HCT116 (cell line): Measurements from ENCODE around the gene PTPRO. TPM values are rescaled to one million over a fixed set of nuclear protein-coding genes. Genes with fewer than 3 reads are reported as not detected.

Experiments
- ATAC-seq: fragments of 200-7000 bp; cut with Tn5 transposase; 2 replicates; pipeline ENCODE4 v1.9.1; 2020; ENCODE audit warnings: mild to moderate bottlenecking, moderate library complexity
- BruUV-seq: library from RNA; stranded (reverse); fragments of 400-500 nt; replicated peaks from 2 replicates; lab custom pipeline; 2021; lab: Mats Ljungman, UMichigan
- CTCF ChIA-PET: fragments of 300-600 bp; sonication (Branson Sonifier 250); formaldehyde crosslinking; loops from one replicate; lab custom pipeline; 2021; ENCODE audit warnings: antibody characterized with exemption; lab: Charles Lee
- POLR2A ChIA-PET: fragments of 300-600, 350-600 bp; sonication (Branson Sonifier 250); formaldehyde crosslinking; loops from one replicate; lab custom pipeline; 2021; ENCODE audit warnings: antibody characterized with exemption; lab: Charles Lee
- RAD21 ChIA-PET, 2 experiments: fragments of 300-600 bp; sonication (Branson Sonifier 250); formaldehyde crosslinking; loops; one replicate each; lab custom pipeline; 2023; ENCODE audit warnings: low total read pairs in 2 of 2; ENCODE audit not compliant: uncharacterized antibody in 2 of 2, unreplicated experiment in 2 of 2, low non-redundant PET in 1 of 2; lab: Charles Lee
- DNase-seq: peaks from one replicate; pipeline ENCODE4 v3.0.0-alpha.2; 2010; ENCODE audit warnings: low read depth, low spot score
- H2AFZ ChIP-seq: fragments of 200-600 bp; shearing (Covaris generic), sonication (generic); 2 replicates; pipeline ENCODE4 v1.6.1; 2017; ENCODE audit warnings: low read depth, mixed run types, mixed read lengths, antibody characterized with exemption, low read length; ENCODE audit not compliant: poor library complexity, severe bottlenecking
- H3K27ac ChIP-seq: 2 replicates; pipeline ENCODE4 v1.5.1; 2012; ENCODE audit warnings: low read depth, low read length
- H3K27me3 ChIP-seq: fragments of 200-600 bp; sonication (generic); 2 replicates; pipeline ENCODE4 v1.6.1; 2016; ENCODE audit warnings: mixed run types, low read length, mixed read lengths; ENCODE audit not compliant: insufficient read depth
- H3K36me3 ChIP-seq, 2 experiments: fragments of 200-500 bp in 1 of 2; fragments of 200-600 bp in 1 of 2; sonication (Bioruptor generic) in 1 of 2; sonication (generic) in 1 of 2; 2 replicates each; pipeline versions ENCODE4 v1.5.1 to v1.6.1; 2014 to 2016; ENCODE audit warnings: low read length in 2 of 2, inconsistent platforms in 1 of 2, mixed read lengths in 1 of 2, mixed run types in 1 of 2; ENCODE audit not compliant: insufficient read depth in 2 of 2, control insufficient read depth in 1 of 2
- H3K4me1 ChIP-seq, 2 experiments: fragments of 200-600 bp in 1 of 2; sonication (generic) in 1 of 2; 2 replicates each; pipeline versions ENCODE4 v1.5.1 to v1.6.1; 2012 to 2017; ENCODE audit warnings: low read length in 2 of 2, inconsistent platforms in 1 of 2, mild to moderate bottlenecking in 1 of 2, mixed read lengths in 1 of 2, mixed run types in 1 of 2, moderate library complexity in 1 of 2; ENCODE audit not compliant: insufficient read depth in 2 of 2, control insufficient read depth in 1 of 2
- H3K4me2 ChIP-seq: fragments of 200-600 bp; sonication (generic); 2 replicates; pipeline ENCODE4 v1.6.1; 2017; ENCODE audit warnings: mixed run types, low read length, mixed read lengths
- H3K4me3 ChIP-seq, 2 experiments: fragments of 200-600 bp in 1 of 2; sonication (generic) in 1 of 2; replicated peaks in 1 of 2; 2 replicates each; pipeline ENCODE4 v1.5.1; 2011 to 2016; ENCODE audit warnings: low read length in 2 of 2, control low read depth in 1 of 2, low read depth in 1 of 2, mild to moderate bottlenecking in 1 of 2, mixed read lengths in 1 of 2, mixed run types in 1 of 2
- H3K79me2 ChIP-seq: fragments of 200-600 bp; sonication (generic); 2 replicates; pipeline ENCODE4 v1.6.1; 2017; ENCODE audit warnings: mild to moderate bottlenecking, mixed run types, low read length, moderate library complexity, mixed read lengths; ENCODE audit not compliant: insufficient read depth
- H3K9ac ChIP-seq: fragments of 200-600 bp; sonication (generic); 2 replicates; pipeline ENCODE4 v1.6.1; 2016; ENCODE audit warnings: low read length, mixed read lengths
- H3K9me2 ChIP-seq: fragments of 200-600 bp; sonication (generic), shearing (Covaris generic); 2 replicates; pipeline ENCODE4 v1.6.1; 2017; ENCODE audit warnings: mixed run types, mild to moderate bottlenecking, moderate library complexity; ENCODE audit not compliant: insufficient read depth
- H3K9me3 ChIP-seq, 2 experiments: fragments of 200-500 bp in 1 of 2; fragments of 200-600 bp in 1 of 2; sonication (Bioruptor generic) in 1 of 2; sonication (generic) in 1 of 2; 2 replicates each; pipeline ENCODE4 v1.6.1; 2014 to 2017; ENCODE audit warnings: low read length in 2 of 2, mixed read lengths in 2 of 2, inconsistent platforms in 1 of 2, low read depth in 1 of 2, mild to moderate bottlenecking in 1 of 2, mixed run types in 1 of 2, moderate library complexity in 1 of 2; ENCODE audit not compliant: control insufficient read depth in 1 of 2, insufficient read depth in 1 of 2
- H4K20me1 ChIP-seq: fragments of 200-600 bp; sonication (generic), shearing (Covaris generic); 2 replicates; pipeline ENCODE4 v1.6.1; 2017; ENCODE audit warnings: mixed run types, mild to moderate bottlenecking, moderate library complexity; ENCODE audit not compliant: insufficient read depth
- ELF1 ChIP-seq: IDR thresholded peaks from 2 replicates; pipeline ENCODE4 v1.6.1; 2012; ENCODE audit warnings: low read depth, borderline replicate concordance
- EZH2 ChIP-seq: fragments of 200-600 bp; sonication (generic); IDR thresholded peaks from 2 replicates; pipeline ENCODE4 v1.6.1; 2017; ENCODE audit warnings: antibody characterized with exemption, mixed run types
- EZH2phosphoT487 ChIP-seq: fragments of 200-600 bp; IDR thresholded peaks from 2 replicates; pipeline ENCODE4 v1.6.1; 2018; ENCODE audit warnings: antibody characterized with exemption, borderline replicate concordance
- FOSL1 ChIP-seq: IDR thresholded peaks from 2 replicates; pipeline ENCODE4 v1.6.1; 2012; ENCODE audit warnings: low read depth
- POLR2AphosphoS5 ChIP-seq: IDR thresholded peaks from 2 replicates; pipeline ENCODE4 v1.6.1; 2011; ENCODE audit warnings: mild to moderate bottlenecking, low read depth, low read length, moderate library complexity
- SIN3A ChIP-seq: IDR thresholded peaks from 2 replicates; pipeline ENCODE4 v1.6.1; 2012; ENCODE audit warnings: low read depth
- SRF ChIP-seq: IDR thresholded peaks from 2 replicates; pipeline ENCODE4 v1.6.1; 2012; ENCODE audit warnings: low read depth
- TCF7L2 ChIP-seq: IDR thresholded peaks from 2 replicates; pipeline ENCODE4 v1.7.0; 2011; ENCODE audit warnings: borderline replicate concordance, inconsistent platforms; ENCODE audit not compliant: insufficient read depth, insufficient read length; ENCODE audit errors: extremely low read depth
- intact Hi-C: fragments of 100-400 bp; cut with micrococcal nuclease; formaldehyde crosslinking; loops from 2 replicates; pipeline ENCODE4 v1.10.0; 2022
- total RNA-seq: library from RNA; stranded (reverse); gene quantifications from one replicate; pipeline ENCODE4 v1.2.1, GENCODE V29; 2021; ENCODE audit not compliant: unreplicated experiment
- TF ChIP-seq, protein P1 (sequence below): IDR thresholded peaks from 2 replicates; pipeline ENCODE4 v1.6.1; 2011; ENCODE audit warnings: mild to moderate bottlenecking, low read length, moderate library complexity; ENCODE audit not compliant: insufficient replicate concordance; ENCODE audit errors: extremely low read depth

PTPRO gene
- total RNA-seq, 1 experiment from 2014 or later: not detected

DNA sequence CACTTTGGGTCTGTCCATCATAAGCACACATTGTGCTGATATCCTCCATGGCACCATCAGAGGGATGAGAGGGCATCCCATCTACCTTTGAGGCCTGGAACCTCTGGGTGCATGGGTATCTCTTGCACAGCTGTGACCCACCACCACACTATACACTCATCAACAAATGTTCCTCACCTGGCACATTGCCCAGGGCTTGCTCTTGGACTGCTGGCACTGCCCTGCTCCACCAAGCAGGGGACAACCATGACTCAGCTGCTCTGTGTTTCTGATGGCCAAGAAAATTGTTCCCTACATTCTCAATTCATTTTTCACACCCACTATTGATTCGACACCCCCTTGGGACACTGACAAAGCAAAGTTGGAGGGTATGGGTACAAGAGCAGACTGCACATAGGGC is 155.5 kb downstream of the PTPRO start:
- Histone ChIP-seq H3K4me2 (no peak overlapping the region), H3K27me3 (peaks cover 64% of the 10 kb centered on the region), H4K20me1 (no peaks in the 10 kb centered on the region), H3K9me2 (no peaks in the 10 kb centered on the region), H3K4me1 (no peaks in the 10 kb centered on the region), H3K9ac (no peak overlapping the region), H3K27ac (no peak overlapping the region), H2AFZ (no peak overlapping the region), H3K9me3 (no peaks in the 10 kb centered on the region), H3K79me2 (no peaks in the 10 kb centered on the region), H3K4me3 (no peak overlapping the region), H3K36me3 (no peaks in the 10 kb centered on the region)
- ATAC-seq: no peak
- no peak for DNase-seq
- ChIA-PET RAD21 (no interaction called here), POLR2A (no interaction called here), CTCF (no interaction called here)
- no TSS peak for BruUV-seq
- no peak for TF ChIP-seq TCF7L2
- intact Hi-C loops: no loop called here

DNA sequence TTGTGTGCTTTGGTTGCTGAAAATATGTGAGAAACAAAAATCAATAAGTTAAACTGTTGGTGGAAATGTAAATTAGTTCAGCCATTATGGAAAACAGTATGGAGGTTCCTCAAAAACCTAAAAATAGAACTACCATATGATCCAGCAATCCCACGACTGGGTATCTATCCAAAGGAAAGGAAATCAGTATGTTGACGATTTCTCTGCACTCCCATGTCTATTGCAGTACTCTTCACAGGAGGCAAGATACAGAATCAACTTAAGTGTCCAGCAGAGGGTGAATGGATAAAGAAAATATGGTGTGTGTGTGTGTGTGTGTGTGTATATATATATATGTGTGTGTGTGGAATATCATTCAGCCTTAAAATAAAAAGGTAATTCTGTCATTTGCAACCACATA is 159.5 kb downstream of the PTPRO start:
- no peaks in the 10 kb centered on the region for H3K4me1 ChIP-seq
- DNase-seq: no peak
- H3K9ac ChIP-seq: no peak overlapping the region
- BruUV-seq: no TSS peak
- no peak overlapping the region for H3K4me2 ChIP-seq
- H3K27ac ChIP-seq: no peak overlapping the region
- POLR2A ChIA-PET: no interaction called here
- no peaks in the 10 kb centered on the region for H3K9me3 ChIP-seq
- no peaks in the 10 kb centered on the region for H3K79me2 ChIP-seq
- H3K36me3 ChIP-seq: no peaks in the 10 kb centered on the region
- H3K27me3 ChIP-seq: peaks cover 65% of the 10 kb centered on the region
- no peaks in the 10 kb centered on the region for H3K9me2 ChIP-seq
- H4K20me1 ChIP-seq: no peaks in the 10 kb centered on the region
- intact Hi-C loops: no loop called here
- H2AFZ ChIP-seq: no peak overlapping the region
- RAD21 ChIA-PET: no interaction called here
- TF ChIP-seq FOSL1 (no peak), EZH2phosphoT487 (no peak), SIN3A (no peak), POLR2AphosphoS5 (no peak), ELF1 (no peak), TCF7L2 (no peak), SRF (no peak), EZH2 (no peak)
- TF ChIP-seq, protein P1, sequence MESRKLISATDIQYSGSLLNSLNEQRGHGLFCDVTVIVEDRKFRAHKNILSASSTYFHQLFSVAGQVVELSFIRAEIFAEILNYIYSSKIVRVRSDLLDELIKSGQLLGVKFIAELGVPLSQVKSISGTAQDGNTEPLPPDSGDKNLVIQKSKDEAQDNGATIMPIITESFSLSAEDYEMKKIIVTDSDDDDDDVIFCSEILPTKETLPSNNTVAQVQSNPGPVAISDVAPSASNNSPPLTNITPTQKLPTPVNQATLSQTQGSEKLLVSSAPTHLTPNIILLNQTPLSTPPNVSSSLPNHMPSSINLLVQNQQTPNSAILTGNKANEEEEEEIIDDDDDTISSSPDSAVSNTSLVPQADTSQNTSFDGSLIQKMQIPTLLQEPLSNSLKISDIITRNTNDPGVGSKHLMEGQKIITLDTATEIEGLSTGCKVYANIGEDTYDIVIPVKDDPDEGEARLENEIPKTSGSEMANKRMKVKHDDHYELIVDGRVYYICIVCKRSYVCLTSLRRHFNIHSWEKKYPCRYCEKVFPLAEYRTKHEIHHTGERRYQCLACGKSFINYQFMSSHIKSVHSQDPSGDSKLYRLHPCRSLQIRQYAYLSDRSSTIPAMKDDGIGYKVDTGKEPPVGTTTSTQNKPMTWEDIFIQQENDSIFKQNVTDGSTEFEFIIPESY: no peak
- TF ChIP-seq, all 23 proteins: peak for 0
- CTCF ChIA-PET: no interaction called here
- no peak for ATAC-seq
- no peak overlapping the region for H3K4me3 ChIP-seq
